Hepatocyte (in vitro differentiated cells): ENCODE data around the gene ANKFN1. TPM values are rescaled to one million over a fixed set of nuclear protein-coding genes. Genes with fewer than 3 reads are reported as not detected.

Experiments
- DNase-seq: peaks from one replicate; pipeline ENCODE4 v3.0.0-alpha.2; 2016; ENCODE audit warnings: low spot score
- H2AFZ ChIP-seq: fragments of 200-600 bp; sonication (generic); 2 replicates; pipeline ENCODE4 v1.6.0; 2016; ENCODE audit warnings: antibody characterized with exemption, mild to moderate bottlenecking
- H3K27ac ChIP-seq: fragments of 200-600 bp; sonication (generic); 2 replicates; pipeline ENCODE4 v1.5.1; 2016; ENCODE audit warnings: mild to moderate bottlenecking
- H3K27me3 ChIP-seq: fragments of 200-600 bp; sonication (generic); 2 replicates; pipeline ENCODE4 v1.6.1; 2016
- H3K36me3 ChIP-seq: fragments of 200-600 bp; sonication (generic); replicated peaks from 2 replicates; pipeline ENCODE4 v1.5.1; 2016; ENCODE audit warnings: low read depth; ENCODE audit not compliant: insufficient read depth
- H3K4me1 ChIP-seq: fragments of 200-600 bp; sonication (generic); 2 replicates; pipeline ENCODE4 v1.5.1; 2016; ENCODE audit warnings: mild to moderate bottlenecking, moderate library complexity; ENCODE audit not compliant: insufficient read depth
- H3K4me2 ChIP-seq: fragments of 200-600 bp; sonication (generic); 2 replicates; pipeline ENCODE4 v1.6.0; 2016
- H3K4me3 ChIP-seq: fragments of 200-600 bp; sonication (generic); 2 replicates; pipeline ENCODE4 v1.5.1; 2016; ENCODE audit warnings: mild to moderate bottlenecking
- H3K79me2 ChIP-seq: fragments of 200-600 bp; sonication (generic); 2 replicates; pipeline ENCODE4 v1.6.0; 2017; ENCODE audit warnings: mild to moderate bottlenecking
- H3K9me2 ChIP-seq: fragments of 200-600 bp; sonication (generic); replicated peaks from 2 replicates; pipeline ENCODE4 v1.6.0; 2017; ENCODE audit warnings: mild to moderate bottlenecking; ENCODE audit not compliant: insufficient read depth
- H3K9me3 ChIP-seq: fragments of 200-600 bp; sonication (generic); 2 replicates; pipeline ENCODE4 v1.5.1; 2016; ENCODE audit warnings: low read depth, mild to moderate bottlenecking
- H4K20me1 ChIP-seq: fragments of 200-600 bp; sonication (generic); 2 replicates; pipeline ENCODE4 v1.6.0; 2016; ENCODE audit warnings: mild to moderate bottlenecking; ENCODE audit not compliant: insufficient read depth, poor library complexity, severe bottlenecking
- EZH2 ChIP-seq: fragments of 200-600 bp; sonication (generic); IDR thresholded peaks from 2 replicates; pipeline ENCODE4 v1.6.1; 2016; ENCODE audit warnings: antibody characterized with exemption, mild to moderate bottlenecking, borderline replicate concordance
- EZH2phosphoT487 ChIP-seq: fragments of 200-600 bp; sonication (generic); IDR thresholded peaks from one replicate; pipeline ENCODE4 v1.6.1; 2018; ENCODE audit warnings: antibody characterized with exemption, mild to moderate bottlenecking, low read depth, moderate library complexity; ENCODE audit not compliant: unreplicated experiment, severe bottlenecking
- WGBS: methylation state at CpG from one replicate; pipeline ENCODE4 v1.1.6; 2016; ENCODE audit warnings: low lambda C conversion rate; ENCODE audit errors: missing lambda C conversion rate; 5-methylcytosine and 5-hydroxymethylcytosine counted together
- polyA plus RNA-seq: library from polyadenylated mRNA; unstranded; fragments of >200 nt; fragmentation: Nextera tagmentation; extraction: Ambion mirVana; gene quantifications from 2 replicates; pipeline ENCODE4 v1.2.1, GENCODE V29; 2016
- total RNA-seq: library from RNA; depleted of rRNA; stranded (reverse); fragments of >200 nt; gene quantifications from 2 replicates; pipeline ENCODE4 v1.2.3, GENCODE V29; 2014
- TF ChIP-seq, protein P1 (sequence below): fragments of 200-600 bp; sonication (generic); IDR thresholded peaks from 2 replicates; pipeline ENCODE4 v1.5.1; 2016; ENCODE audit warnings: antibody characterized with exemption, mild to moderate bottlenecking; ENCODE audit not compliant: poor library complexity

Gene ANKFN1
- total and polyA plus RNA-seq, 2 experiments from 2014 or later: 0.10 to 1.2 TPM

- no peaks in the 10 kb centered on the region for H3K79me2 ChIP-seq
- DNase-seq: no peak
- H4K20me1 ChIP-seq: no peaks in the 10 kb centered on the region
- H3K4me2 ChIP-seq: no peak overlapping the region
- TF ChIP-seq, protein P1, sequence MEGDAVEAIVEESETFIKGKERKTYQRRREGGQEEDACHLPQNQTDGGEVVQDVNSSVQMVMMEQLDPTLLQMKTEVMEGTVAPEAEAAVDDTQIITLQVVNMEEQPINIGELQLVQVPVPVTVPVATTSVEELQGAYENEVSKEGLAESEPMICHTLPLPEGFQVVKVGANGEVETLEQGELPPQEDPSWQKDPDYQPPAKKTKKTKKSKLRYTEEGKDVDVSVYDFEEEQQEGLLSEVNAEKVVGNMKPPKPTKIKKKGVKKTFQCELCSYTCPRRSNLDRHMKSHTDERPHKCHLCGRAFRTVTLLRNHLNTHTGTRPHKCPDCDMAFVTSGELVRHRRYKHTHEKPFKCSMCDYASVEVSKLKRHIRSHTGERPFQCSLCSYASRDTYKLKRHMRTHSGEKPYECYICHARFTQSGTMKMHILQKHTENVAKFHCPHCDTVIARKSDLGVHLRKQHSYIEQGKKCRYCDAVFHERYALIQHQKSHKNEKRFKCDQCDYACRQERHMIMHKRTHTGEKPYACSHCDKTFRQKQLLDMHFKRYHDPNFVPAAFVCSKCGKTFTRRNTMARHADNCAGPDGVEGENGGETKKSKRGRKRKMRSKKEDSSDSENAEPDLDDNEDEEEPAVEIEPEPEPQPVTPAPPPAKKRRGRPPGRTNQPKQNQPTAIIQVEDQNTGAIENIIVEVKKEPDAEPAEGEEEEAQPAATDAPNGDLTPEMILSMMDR: no peak
- TF ChIP-seq EZH2: no peak
- no peak for TF ChIP-seq EZH2phosphoT487
- no peaks in the 10 kb centered on the region for H3K9me3 ChIP-seq
- 85% methylated on average over 4 of the region's 4 CpGs for WGBS
- H3K36me3 ChIP-seq: no peaks in the 10 kb centered on the region
- peaks cover 5% of the 10 kb centered on the region for H3K27me3 ChIP-seq
- H3K27ac ChIP-seq: no peak overlapping the region
- H3K4me1 ChIP-seq: no peaks in the 10 kb centered on the region
- H3K9me2 ChIP-seq: no peaks in the 10 kb centered on the region
- H3K4me3 ChIP-seq: no peak overlapping the region
- no peak overlapping the region for H2AFZ ChIP-seq
Measured at GRCh38 chr17:56514899-56515298, 361.6 kb downstream of the ANKFN1 start.

DNA sequence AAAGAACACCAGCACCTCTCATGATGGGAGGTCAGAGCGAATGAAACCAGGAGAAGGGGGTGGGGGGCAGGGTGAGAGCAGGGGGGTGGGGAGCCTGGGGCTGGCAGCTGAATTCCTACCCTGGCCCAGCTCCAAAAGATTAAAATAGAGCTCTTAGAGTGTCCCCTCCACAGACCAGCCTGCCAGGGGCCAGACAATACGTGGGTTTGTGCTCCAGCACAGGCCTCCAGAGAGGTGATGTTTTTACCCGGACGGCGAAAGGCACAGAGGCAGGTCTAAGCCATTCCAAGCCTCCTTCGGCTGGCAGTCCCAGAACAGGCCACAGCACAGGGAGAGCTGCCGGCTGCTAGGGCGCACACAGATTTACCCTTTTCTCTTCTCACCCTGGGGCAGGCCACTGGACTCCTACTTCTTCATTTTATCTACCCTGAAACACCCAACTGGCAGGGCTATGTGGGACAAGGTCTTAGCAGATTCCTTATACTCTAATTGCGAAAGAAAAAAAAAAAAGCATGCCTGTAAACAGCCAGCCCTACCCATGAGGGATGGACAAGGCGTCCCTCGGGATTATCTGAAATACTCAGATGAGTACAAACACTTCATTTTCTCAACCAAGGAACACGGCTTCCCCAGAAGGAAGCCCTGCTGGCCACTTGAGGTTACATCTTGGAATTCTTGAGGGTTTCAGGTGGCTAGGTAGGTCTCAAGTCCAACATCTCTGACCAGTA lies 368.3 kb downstream of the ANKFN1 start:
- H2AFZ ChIP-seq: no peak overlapping the region
- H3K4me2 ChIP-seq: no peak overlapping the region
- H3K9me2 ChIP-seq: no peaks in the 10 kb centered on the region
- H3K27ac ChIP-seq: no peak overlapping the region
- no peak overlapping the region for H3K4me3 ChIP-seq
- H4K20me1 ChIP-seq: no peaks in the 10 kb centered on the region
- H3K9me3 ChIP-seq: no peaks in the 10 kb centered on the region
- no peaks in the 10 kb centered on the region for H3K4me1 ChIP-seq
- no peak for DNase-seq
- no peaks in the 10 kb centered on the region for H3K27me3 ChIP-seq
- H3K79me2 ChIP-seq: no peaks in the 10 kb centered on the region
- no peaks in the 10 kb centered on the region for H3K36me3 ChIP-seq
- 84% methylated on average over 12 of the region's 12 CpGs for WGBS
- TF ChIP-seq, protein P1: no peak
- TF ChIP-seq EZH2phosphoT487 (no peak), EZH2 (no peak)

DNA sequence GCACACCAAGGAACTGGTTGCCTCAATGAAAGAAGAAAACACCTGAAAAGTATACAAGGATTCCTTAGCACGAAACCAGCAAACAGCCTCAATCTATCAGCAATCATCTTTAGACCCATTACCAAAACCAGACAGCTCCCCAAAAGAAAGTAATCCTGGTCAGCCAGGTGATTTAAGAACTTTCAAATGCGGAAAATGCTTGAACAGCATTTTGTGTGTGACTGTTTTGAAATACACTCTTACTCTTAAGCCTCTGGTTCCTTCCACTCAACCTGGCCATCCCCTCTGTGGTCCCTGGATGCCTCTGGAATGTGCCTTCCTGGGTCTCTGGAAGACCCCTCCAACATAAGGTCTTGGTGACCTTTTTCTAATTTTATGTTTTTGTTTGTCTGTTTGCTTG lies 369.8 kb downstream of the ANKFN1 start:
- no peak overlapping the region for H3K4me3 ChIP-seq
- H3K27ac ChIP-seq: no peak overlapping the region
- no peak for DNase-seq
- H3K9me2 ChIP-seq: no peaks in the 10 kb centered on the region
- TF ChIP-seq, protein P1: no peak
- TF ChIP-seq EZH2 (no peak), EZH2phosphoT487 (no peak)
- H3K9me3 ChIP-seq: no peaks in the 10 kb centered on the region
- no peaks in the 10 kb centered on the region for H4K20me1 ChIP-seq
- no peaks in the 10 kb centered on the region for H3K4me1 ChIP-seq
- WGBS: 94% methylated on average over 2 of the region's 2 CpGs
- no peak overlapping the region for H3K4me2 ChIP-seq
- H3K27me3 ChIP-seq: no peaks in the 10 kb centered on the region
- no peaks in the 10 kb centered on the region for H3K79me2 ChIP-seq
- no peaks in the 10 kb centered on the region for H3K36me3 ChIP-seq
- no peak overlapping the region for H2AFZ ChIP-seq
